Omental fat pad (tissue), 4 donors: ENCODE measurements around the gene SELENOM. TPM values are rescaled to one million over a fixed set of nuclear protein-coding genes. Genes with fewer than 3 reads are reported as not detected.

Experiments used
- ATAC-seq: fragments of 150-250 bp; one replicate; pipeline ENCODE4 v1.9.1; 2016; ENCODE audit warnings: mild to moderate bottlenecking, moderate library complexity; ENCODE audit not compliant: low FRiP score
- DNase-seq: peaks from one replicate; pipeline ENCODE4 v3.0.0-alpha.2; 2019; ENCODE audit warnings: low spot score
- total RNA-seq, 4 donors: library from RNA; depleted of rRNA; stranded (reverse); fragments of >200 nt; gene quantifications; one replicate each; pipeline ENCODE4 v1.1.0, GENCODE V29; 2016
- TF ChIP-seq, protein P1 (sequence below), 3 donors: fragments of 450-650 bp; IDR thresholded peaks; one replicate each; pipeline ENCODE4 v1.5.1; 2016 to 2017; ENCODE audit warnings: antibody characterized with exemption in 3 of 3, mild to moderate bottlenecking in 3 of 3, moderate library complexity in 2 of 3

The SELENOM gene
- total RNA-seq, 4 donors from 2014 or later = 162 to 346 (median 230) TPM

DNA sequence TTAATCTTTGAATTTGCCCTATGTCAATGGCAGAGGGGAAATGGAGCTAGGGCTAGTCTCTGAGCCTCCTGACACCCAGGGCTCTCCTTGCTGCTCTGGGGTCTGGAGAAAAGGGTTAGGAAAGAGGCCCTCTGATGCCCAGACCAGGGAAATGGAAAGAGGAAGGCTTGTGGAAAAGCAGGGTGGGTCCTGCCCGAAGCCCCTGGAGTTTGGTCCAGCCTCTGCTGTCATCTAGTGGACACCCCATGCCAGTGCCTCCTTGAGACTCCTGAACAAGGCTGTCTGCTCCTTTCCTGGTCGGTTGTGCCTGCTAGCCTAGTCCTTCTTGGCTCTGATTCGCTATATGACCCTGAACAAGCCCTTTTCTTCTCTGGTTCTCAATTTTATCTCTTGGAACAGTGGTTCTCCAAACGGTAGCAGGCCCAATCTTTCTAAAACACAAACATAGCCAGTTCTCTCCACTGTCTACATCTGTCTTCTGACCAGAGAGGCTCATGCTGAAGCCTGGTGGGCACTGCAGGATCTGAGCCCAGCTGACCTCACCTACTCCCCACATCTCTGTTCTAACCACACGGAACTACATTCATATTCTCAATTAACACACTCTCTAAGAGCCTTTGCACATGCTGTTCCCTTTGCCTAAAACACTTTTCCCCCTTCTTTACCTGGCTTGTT is 41.7 kb upstream of the SELENOM start:
- DNase-seq (no peak), ATAC-seq (peak; percentile 73)
- TF ChIP-seq, protein P1, sequence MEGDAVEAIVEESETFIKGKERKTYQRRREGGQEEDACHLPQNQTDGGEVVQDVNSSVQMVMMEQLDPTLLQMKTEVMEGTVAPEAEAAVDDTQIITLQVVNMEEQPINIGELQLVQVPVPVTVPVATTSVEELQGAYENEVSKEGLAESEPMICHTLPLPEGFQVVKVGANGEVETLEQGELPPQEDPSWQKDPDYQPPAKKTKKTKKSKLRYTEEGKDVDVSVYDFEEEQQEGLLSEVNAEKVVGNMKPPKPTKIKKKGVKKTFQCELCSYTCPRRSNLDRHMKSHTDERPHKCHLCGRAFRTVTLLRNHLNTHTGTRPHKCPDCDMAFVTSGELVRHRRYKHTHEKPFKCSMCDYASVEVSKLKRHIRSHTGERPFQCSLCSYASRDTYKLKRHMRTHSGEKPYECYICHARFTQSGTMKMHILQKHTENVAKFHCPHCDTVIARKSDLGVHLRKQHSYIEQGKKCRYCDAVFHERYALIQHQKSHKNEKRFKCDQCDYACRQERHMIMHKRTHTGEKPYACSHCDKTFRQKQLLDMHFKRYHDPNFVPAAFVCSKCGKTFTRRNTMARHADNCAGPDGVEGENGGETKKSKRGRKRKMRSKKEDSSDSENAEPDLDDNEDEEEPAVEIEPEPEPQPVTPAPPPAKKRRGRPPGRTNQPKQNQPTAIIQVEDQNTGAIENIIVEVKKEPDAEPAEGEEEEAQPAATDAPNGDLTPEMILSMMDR (IDR thresholded peaks at IDR 0.05) = peak in 2 of 3 donors; percentile 21

DNA sequence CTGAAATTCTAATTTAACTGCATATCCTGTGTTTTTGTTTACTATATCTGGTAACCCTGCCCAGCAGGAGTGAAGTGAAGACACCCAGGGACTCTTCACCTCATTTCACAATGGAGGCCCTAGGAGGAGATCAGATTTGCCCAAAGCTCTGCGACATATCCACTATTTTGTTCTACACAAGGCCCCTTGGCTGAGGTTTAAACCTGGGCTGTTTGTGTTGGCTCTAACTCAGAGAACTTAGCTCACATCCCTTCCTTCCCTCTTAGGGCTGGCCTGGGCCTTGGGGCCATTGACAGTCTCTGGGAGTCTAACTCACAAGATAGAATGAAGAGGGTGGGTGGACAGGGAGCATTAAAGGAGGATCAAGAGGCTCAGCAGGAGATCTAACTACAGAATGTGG is 41.1 kb upstream of the SELENOM start:
- DNase-seq (no peak), ATAC-seq (no peak)
- TF ChIP-seq, protein P1 (IDR thresholded peaks at IDR 0.05) = no peak

DNA sequence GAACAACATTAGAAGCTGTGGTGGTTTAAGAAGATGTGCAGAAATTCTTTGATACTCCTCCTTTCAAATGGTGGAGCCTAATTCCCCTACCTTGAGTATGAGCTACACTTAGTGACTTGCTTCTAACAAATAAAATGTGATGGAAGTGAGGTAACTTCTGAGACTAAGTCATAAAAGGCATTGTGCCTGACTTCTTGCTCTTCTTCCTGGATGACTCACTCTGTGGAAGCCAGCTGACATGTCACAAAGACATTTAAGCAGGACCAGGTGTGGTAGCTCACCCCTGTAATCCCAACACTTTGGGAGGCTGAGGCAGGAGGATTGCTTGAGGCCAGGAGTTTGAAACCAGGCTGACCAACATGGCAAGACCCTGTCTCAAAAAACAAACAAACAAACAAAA is 36.9 kb upstream of the SELENOM start:
- ATAC-seq (no peak), DNase-seq (no peak)
- TF ChIP-seq, protein P1 (IDR thresholded peaks at IDR 0.05) = no peak

DNA sequence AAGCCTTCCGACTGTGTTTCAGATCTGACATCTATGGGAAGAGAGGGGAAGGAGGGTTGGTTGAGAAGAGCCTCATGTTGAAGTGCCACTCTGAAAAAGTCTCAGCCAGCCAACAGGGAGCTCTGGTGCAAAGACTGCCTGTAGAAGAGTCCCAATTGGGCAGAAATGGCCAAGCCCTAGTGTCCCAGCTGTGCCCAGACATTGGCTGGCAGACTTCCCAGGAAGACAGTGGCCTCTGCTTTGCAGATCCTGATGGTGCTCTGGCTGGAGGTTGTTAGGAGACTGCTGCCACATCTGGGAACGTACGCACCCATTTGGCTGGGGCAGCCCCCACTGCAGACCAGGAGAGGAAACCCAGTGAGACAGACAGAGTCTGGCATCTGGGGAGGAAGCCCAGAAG is 36.2 kb upstream of the SELENOM start:
- DNase-seq (no peak), ATAC-seq (no peak)
- TF ChIP-seq, protein P1 (IDR thresholded peaks at IDR 0.05) = no peak

DNA sequence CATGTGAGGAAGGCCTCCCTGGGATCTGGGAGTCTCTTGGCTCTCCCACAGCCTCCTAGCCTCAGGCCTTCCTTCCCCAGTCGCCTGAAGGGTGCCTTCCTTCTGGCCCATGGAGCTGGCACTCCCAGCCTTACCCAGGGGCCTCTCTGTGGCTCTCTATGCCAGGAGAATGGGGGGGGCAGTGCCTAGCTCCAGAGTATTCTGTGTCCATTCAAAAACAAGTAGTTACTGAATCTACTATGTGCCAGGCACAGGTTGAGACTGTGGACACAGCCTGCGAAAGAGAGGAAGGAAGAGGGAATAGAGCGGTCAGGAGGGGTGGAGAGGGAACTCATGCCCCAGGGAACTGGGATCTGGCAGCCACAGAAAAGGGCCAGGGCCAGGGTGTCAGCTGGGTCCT is 35.7 kb upstream of the SELENOM start:
- TF ChIP-seq, protein P1 (IDR thresholded peaks at IDR 0.05) = no peak
- DNase-seq = no peak
- ATAC-seq = no peak

DNA sequence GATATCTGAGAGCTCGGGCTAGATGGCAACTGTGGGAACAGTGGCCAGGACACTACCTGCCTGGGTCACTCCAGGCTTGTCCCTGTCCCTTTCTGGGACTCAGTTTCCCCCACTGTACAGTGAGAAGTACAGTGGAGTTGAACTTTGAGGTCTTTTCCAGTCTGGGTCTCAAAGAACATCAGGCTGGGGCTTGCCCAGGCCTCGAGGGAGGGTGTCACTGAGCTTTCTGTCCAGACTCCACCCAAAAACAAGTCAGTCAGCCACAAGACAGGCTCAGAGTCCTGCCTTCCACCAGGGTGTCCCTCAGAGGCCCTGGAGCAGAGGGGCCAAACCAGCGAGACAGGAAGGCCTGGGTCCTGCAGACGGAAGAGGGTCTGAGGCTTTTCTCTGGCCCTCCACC is 34.9 kb upstream of the SELENOM start:
- TF ChIP-seq, protein P1 (IDR thresholded peaks at IDR 0.05) = no peak
- no peak for DNase-seq
- no peak for ATAC-seq

DNA sequence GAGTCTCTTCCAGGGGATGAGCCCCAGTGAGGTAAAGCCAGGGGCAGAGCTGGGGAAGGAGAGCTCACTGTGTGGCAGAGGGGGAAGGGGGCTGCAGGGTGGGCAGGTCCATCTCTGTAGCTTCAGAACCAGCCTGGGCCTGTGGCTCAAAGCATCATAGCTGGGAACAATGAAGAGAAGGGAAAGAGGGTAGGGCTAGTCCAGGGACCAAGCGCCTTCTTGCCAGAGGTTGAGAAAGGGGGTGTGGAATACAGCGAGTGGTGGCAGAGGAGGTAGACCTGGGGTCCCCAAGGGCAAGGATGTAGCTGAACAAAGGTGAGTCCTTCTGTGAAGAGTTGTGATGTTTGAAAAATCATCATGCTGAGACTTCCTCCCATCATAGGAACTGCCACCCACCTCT is 34.2 kb upstream of the SELENOM start:
- no peak for DNase-seq
- TF ChIP-seq, protein P1 (IDR thresholded peaks at IDR 0.05) = no peak
- ATAC-seq = no peak
